Hepatocyte (in vitro differentiated cells): Measurements from ENCODE around the gene CAB39L.

ENCODE experiments used
- CTCF ChIP-seq: fragments of 200-600 bp; sonication (generic); IDR thresholded peaks from 2 replicates; pipeline ENCODE4 v1.5.1; 2016; ENCODE audit warnings: antibody characterized with exemption, mild to moderate bottlenecking; ENCODE audit not compliant: poor library complexity
- EZH2 ChIP-seq: fragments of 200-600 bp; sonication (generic); IDR thresholded peaks from 2 replicates; pipeline ENCODE4 v1.6.1; 2016; ENCODE audit warnings: antibody characterized with exemption, mild to moderate bottlenecking, borderline replicate concordance
- EZH2phosphoT487 ChIP-seq: fragments of 200-600 bp; sonication (generic); IDR thresholded peaks from one replicate; pipeline ENCODE4 v1.6.1; 2018; ENCODE audit warnings: antibody characterized with exemption, mild to moderate bottlenecking, low read depth, moderate library complexity; ENCODE audit not compliant: unreplicated experiment, severe bottlenecking

- TF ChIP-seq CTCF (no peak), EZH2 (no peak), EZH2phosphoT487 (no peak)
These were observed 39.2 kb downstream of the CAB39L start for GRCh38 chr13:49404703-49405020.
